GM12878 (cell line): ENCODE measurements around the gene PHPT1. TPM values are rescaled to one million over a fixed set of nuclear protein-coding genes. Genes with fewer than 3 reads are reported as not detected.

Experiments
- BCL3 ChIP-seq: IDR thresholded peaks from 2 replicates; pipeline ENCODE4 v1.6.1; 2011; ENCODE audit warnings: borderline replicate concordance, low read depth, mild to moderate bottlenecking, moderate library complexity, low read length; ENCODE audit not compliant: insufficient read depth, poor library complexity, severe bottlenecking
- CREB1 ChIP-seq: IDR thresholded peaks from 2 replicates; pipeline ENCODE4 v1.6.1; 2012; ENCODE audit warnings: low read depth, mild to moderate bottlenecking, inconsistent platforms
- DPF2 ChIP-seq: fragments of 450-650 bp; IDR thresholded peaks from 2 replicates; pipeline ENCODE4 v1.6.1; 2017; ENCODE audit warnings: mild to moderate bottlenecking
- GATAD2B ChIP-seq: fragments of 450-650 bp; conservative IDR thresholded peaks from 2 replicates; pipeline ENCODE4 v1.6.1; 2017; ENCODE audit warnings: low read depth, mild to moderate bottlenecking, moderate library complexity
- HDGF ChIP-seq: fragments of 450-650 bp; IDR thresholded peaks from 2 replicates; pipeline ENCODE4 v1.6.1; 2016; ENCODE audit warnings: antibody characterized with exemption
- IKZF1 ChIP-seq: fragments of 450-650 bp; conservative IDR thresholded peaks from 2 replicates; pipeline ENCODE4 v1.6.1; 2017; ENCODE audit warnings: antibody characterized with exemption, mild to moderate bottlenecking
- MTA3 ChIP-seq: IDR thresholded peaks from 2 replicates; pipeline ENCODE4 v1.6.1; 2012; ENCODE audit warnings: low read length, inconsistent platforms, borderline replicate concordance
- RB1 ChIP-seq: fragments of 450-650 bp; formaldehyde crosslinking; IDR thresholded peaks from 2 replicates; pipeline ENCODE4 v1.6.1; 2017; ENCODE audit warnings: mild to moderate bottlenecking, borderline replicate concordance
- RELA ChIP-seq: fragments of 450-650 bp; IDR thresholded peaks from 2 replicates; pipeline ENCODE4 v1.8.0; 2014; ENCODE audit warnings: borderline replicate concordance; ENCODE audit not compliant: partially characterized antibody
- RELB ChIP-seq: fragments of 450-650 bp; IDR thresholded peaks from 2 replicates; pipeline ENCODE4 v1.6.1; 2017; ENCODE audit warnings: low read depth, mild to moderate bottlenecking, moderate library complexity
- SMC3 ChIP-seq: IDR thresholded peaks from 2 replicates; pipeline ENCODE4 v1.6.1; 2011; ENCODE audit warnings: low read length, improper control_type of control experiment, borderline replicate concordance
- YY1 ChIP-seq: IDR thresholded peaks from 2 replicates; pipeline ENCODE4 v1.6.1; 2011; ENCODE audit warnings: low read depth, mild to moderate bottlenecking, low read length
- ZNF592 ChIP-seq: fragments of 450-650 bp; IDR thresholded peaks from 2 replicates; pipeline ENCODE4 v1.6.1; 2017; ENCODE audit warnings: mild to moderate bottlenecking, moderate library complexity
- polyA plus RNA-seq, 11 experiments: library from polyadenylated mRNA; depleted of rRNA in 4 of 11; unstranded in 6 of 11; stranded (reverse) in 5 of 11; fragments of >200 nt; fragmentation: Nextera tagmentation in 4 of 11; fragmentation: Illumina TruSeq in 1 of 11; extraction: Ambion mirVana in 4 of 11; extraction: Trizol in 1 of 11; gene quantifications; 1 replicate in 1 of 11; 2 replicates in 10 of 11; pipeline versions ENCODE4 v1.2.1 to v1.2.3, GENCODE V29; 2011 to 2016; ENCODE audit warnings: inconsistent platforms in 2 of 11, missing spikeins in 2 of 11, low read depth in 1 of 11
- total RNA-seq, 4 experiments: library from RNA; depleted of rRNA in 3 of 4; stranded (reverse); fragments of >200 nt in 3 of 4; fragmentation: Illumina TruSeq in 1 of 4; extraction: Trizol in 1 of 4; gene quantifications; 2 replicates each; pipeline versions ENCODE4 v1.2.1 to v1.2.3, GENCODE V29; 2013 to 2021
- TF ChIP-seq, protein P1 (sequence below): IDR thresholded peaks from 2 replicates; pipeline ENCODE4 v1.6.1; 2012; ENCODE audit warnings: low read depth, low read length, improper control_type of control experiment

Gene PHPT1
- total and polyA plus RNA-seq, 10 of the 15 experiments (the other 5 are each of a cell fraction or from before 2014, with no cell fraction given) = 56.2 to 323 (median 140) TPM

- TF ChIP-seq, protein P1, sequence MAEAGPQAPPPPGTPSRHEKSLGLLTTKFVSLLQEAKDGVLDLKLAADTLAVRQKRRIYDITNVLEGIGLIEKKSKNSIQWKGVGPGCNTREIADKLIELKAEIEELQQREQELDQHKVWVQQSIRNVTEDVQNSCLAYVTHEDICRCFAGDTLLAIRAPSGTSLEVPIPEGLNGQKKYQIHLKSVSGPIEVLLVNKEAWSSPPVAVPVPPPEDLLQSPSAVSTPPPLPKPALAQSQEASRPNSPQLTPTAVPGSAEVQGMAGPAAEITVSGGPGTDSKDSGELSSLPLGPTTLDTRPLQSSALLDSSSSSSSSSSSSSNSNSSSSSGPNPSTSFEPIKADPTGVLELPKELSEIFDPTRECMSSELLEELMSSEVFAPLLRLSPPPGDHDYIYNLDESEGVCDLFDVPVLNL = peak; percentile 34; the same call in 1 of the 2 replicates
- TF ChIP-seq RELB (peak; percentile 82), HDGF (peak; percentile 54; the same call in 1 of the 2 replicates), YY1 (0 out of 2 replicates have a peak, but pooled peaks have one; percentile 49), GATAD2B (peak; percentile 44; the same call in 1 of the 2 replicates), ZNF592 (0 out of 2 replicates have a peak, but pooled peaks have one; percentile 80), CREB1 (peak; percentile 44), MTA3 (0 out of 2 replicates have a peak, but pooled peaks have one; percentile 23), BCL3 (peak; percentile 62), RELA (peak; percentile 70), SMC3 (peak; percentile 39), DPF2 (peak; percentile 28; the same call in 1 of the 2 replicates), RB1 (peak; percentile 59; the same call in 1 of the 2 replicates), IKZF1 (peak; percentile 50; the same call in 1 of the 2 replicates)
Observed at GRCh38 chr9:136842380-136842948, 6.7 kb upstream of the PHPT1 start, which contains the start of gene AJM1 (continued).
